Esophagus muscularis mucosa (tissue), 4 donors: ENCODE data around the gene ZSCAN21.

Experiments
- EP300 ChIP-seq: sonication (generic); formaldehyde crosslinking; IDR thresholded peaks from one replicate; pipeline ENCODE4 v1.6.1; 2017; ENCODE audit warnings: antibody characterized with exemption
- POLR2A ChIP-seq: fragments of 450-650 bp; IDR thresholded peaks from one replicate; pipeline ENCODE4 v1.6.1; 2017; ENCODE audit warnings: antibody characterized with exemption, moderate library complexity, mild to moderate bottlenecking, low read depth
- POLR2AphosphoS5 ChIP-seq, 2 donors: sonication (generic); formaldehyde crosslinking; IDR thresholded peaks; one replicate each; pipeline ENCODE4 v1.6.1; 2017; ENCODE audit warnings: antibody characterized with exemption in 2 of 2
- TF ChIP-seq, protein P1 (sequence below), 3 experiments: fragments of 200-600 bp in 2 of 3; fragments of 450-650 bp in 1 of 3; sonication (generic) in 2 of 3; IDR thresholded peaks; one replicate each; pipeline ENCODE4 v1.5.1; 2017 to 2019; ENCODE audit warnings: antibody characterized with exemption in 3 of 3, mild to moderate bottlenecking in 2 of 3, moderate library complexity in 1 of 3

DNA sequence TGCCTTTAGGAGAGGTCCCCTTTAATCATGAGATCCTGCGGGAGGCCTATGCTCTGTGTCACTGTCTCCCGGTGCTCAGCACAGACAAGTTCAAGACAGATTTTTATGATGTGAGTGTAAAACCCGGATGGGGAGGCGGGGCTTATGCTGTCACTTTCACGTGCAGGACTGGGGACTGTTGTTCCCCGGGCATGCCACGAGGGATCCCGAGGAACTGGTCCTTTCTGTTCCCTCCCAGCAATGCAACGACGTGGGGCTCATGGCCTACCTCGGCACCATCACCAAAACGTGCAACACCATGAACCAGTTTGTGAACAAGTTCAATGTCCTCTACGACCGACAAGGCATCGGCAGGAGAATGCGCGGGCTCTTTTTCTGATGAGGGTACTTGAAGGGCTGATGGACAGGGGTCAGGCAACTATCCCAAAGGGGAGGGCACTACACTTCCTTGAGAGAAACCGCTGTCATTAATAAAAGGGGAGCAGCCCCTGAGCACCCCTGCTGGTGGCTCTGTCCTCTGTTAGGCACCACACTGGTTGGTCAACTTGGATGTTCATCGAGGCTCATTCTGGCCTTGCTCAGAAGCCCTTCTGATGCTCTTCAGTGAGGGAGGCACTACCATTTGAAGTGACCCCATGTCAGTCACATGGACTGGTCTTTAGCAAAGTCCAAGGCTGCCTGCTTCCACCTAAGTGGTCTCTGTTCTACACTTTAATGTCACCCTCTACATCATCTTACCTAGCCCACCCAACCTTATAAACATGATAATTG, 42.0 kb downstream of the ZSCAN21 start:
- TF ChIP-seq, protein P1, sequence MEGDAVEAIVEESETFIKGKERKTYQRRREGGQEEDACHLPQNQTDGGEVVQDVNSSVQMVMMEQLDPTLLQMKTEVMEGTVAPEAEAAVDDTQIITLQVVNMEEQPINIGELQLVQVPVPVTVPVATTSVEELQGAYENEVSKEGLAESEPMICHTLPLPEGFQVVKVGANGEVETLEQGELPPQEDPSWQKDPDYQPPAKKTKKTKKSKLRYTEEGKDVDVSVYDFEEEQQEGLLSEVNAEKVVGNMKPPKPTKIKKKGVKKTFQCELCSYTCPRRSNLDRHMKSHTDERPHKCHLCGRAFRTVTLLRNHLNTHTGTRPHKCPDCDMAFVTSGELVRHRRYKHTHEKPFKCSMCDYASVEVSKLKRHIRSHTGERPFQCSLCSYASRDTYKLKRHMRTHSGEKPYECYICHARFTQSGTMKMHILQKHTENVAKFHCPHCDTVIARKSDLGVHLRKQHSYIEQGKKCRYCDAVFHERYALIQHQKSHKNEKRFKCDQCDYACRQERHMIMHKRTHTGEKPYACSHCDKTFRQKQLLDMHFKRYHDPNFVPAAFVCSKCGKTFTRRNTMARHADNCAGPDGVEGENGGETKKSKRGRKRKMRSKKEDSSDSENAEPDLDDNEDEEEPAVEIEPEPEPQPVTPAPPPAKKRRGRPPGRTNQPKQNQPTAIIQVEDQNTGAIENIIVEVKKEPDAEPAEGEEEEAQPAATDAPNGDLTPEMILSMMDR (IDR thresholded peaks at IDR 0.05) = no peak
- no peak for TF ChIP-seq POLR2AphosphoS5 (IDR thresholded peaks at IDR 0.05)
- no peak for TF ChIP-seq EP300
- no peak for TF ChIP-seq POLR2A
